Right lobe of liver (tissue), 4 donors: ENCODE measurements around the gene C6orf136.

ENCODE experiments used
- POLR2A ChIP-seq: fragments of 450-650 bp; IDR thresholded peaks from one replicate; pipeline ENCODE4 v1.6.1; 2017; ENCODE audit warnings: antibody characterized with exemption, mild to moderate bottlenecking
- TF ChIP-seq, protein P1 (sequence below), 4 donors: fragments of 200-600 bp in 3 of 4; fragments of 450-650 bp in 1 of 4; IDR thresholded peaks; one replicate each; pipeline versions ENCODE4 v1.5.1 to v1.8.0; 2016 to 2022; ENCODE audit warnings: antibody characterized with exemption in 4 of 4, mild to moderate bottlenecking in 2 of 4
- donor health status: DM: no; HTN: no; CAD: no.
- donor health status: DM: no; HTN: no; CAD: no.
- donor health status: DM: no; HTN: yes; CAD: no.

DNA sequence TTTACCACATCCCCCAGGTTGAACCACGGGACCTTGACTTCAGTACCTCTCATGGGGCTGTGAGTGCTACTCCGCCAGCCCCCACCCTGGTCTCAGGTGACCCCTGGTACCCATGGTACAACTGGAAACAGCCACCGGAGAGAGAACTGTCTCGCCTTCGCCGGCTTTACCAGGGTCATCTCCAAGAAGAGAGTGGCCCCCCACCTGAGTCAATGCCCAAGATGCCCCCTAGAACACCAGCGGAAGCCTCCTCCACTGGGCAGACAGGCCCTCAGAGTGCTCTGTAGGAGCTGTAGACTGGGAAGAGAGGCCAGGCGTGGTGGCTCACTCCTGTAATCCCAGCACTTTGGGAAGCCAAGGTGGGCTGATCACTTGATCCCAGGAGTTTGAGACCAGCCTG, 21.4 kb upstream of the C6orf136 start:
- TF ChIP-seq, protein P1, sequence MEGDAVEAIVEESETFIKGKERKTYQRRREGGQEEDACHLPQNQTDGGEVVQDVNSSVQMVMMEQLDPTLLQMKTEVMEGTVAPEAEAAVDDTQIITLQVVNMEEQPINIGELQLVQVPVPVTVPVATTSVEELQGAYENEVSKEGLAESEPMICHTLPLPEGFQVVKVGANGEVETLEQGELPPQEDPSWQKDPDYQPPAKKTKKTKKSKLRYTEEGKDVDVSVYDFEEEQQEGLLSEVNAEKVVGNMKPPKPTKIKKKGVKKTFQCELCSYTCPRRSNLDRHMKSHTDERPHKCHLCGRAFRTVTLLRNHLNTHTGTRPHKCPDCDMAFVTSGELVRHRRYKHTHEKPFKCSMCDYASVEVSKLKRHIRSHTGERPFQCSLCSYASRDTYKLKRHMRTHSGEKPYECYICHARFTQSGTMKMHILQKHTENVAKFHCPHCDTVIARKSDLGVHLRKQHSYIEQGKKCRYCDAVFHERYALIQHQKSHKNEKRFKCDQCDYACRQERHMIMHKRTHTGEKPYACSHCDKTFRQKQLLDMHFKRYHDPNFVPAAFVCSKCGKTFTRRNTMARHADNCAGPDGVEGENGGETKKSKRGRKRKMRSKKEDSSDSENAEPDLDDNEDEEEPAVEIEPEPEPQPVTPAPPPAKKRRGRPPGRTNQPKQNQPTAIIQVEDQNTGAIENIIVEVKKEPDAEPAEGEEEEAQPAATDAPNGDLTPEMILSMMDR (IDR thresholded peaks at IDR 0.05): no peak
- no peak for TF ChIP-seq POLR2A
